ENCODE results near the gene RXRB.
"Not testable (repeated sequence)": the region's sequence is repeated elsewhere in the genome, so short reads cannot be mapped to it uniquely, and the experiment has no call there.

The RXRB gene

GRCh38 chr6:33200219-33201146 is at the start of gene RXRB, which contains the start of gene SLC39A7:
Gene RXRB (minus strand): TSS chr6:33200665. CDS start chr6:33200476, 189 bp downstream.
Gene SLC39A7 (plus strand): TSS chr6:33200867. CDS start chr6:33201246, 379 bp downstream.
- peak; percentile 98 for DNase-seq

- no peak for DNase-seq
Measured at GRCh38 chr6:33249732-33250630, 49.5 kb upstream of the RXRB start.

GRCh38 chr6:33248932-33249731 is 48.7 kb upstream of the RXRB start:
- peak; percentile 92 for DNase-seq

GRCh38 chr6:33248643-33248931 is 48.1 kb upstream of the RXRB start:
- no peak for DNase-seq

DNA sequence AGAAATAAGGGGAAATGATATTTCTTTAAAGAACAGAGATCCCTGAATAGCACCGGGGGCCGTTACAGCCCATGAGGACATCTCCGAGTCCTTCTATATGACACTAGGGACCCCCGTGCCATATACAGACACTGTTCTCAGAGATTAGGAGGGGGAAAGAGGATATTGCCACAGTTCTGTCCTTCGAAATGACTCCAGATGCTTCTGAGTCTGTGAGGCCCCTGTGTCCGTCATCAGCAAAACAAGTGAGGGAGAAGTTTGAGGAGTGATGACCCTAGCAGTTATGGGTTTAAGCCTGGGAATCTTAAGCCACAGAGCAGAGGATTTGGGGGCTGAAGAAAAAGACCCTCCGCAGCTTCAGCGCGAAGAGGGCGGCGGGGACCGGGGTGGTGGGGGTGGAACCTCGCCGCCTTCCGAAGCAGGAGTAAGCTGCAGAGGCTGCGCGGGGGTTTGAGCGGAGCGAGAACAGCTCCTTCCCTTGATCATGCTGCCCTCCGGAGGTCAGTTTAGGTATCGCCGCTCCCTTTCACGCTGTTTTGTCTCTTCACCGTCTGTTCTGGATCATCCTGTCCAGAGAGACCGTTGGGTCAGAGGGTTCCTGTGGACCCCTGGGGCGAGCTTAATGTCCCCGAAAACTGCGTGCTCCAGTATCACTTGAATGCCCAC is 47.6 kb upstream of the RXRB start:
- DNase-seq, result peak; percentile 93

GRCh38 chr6:33243476-33243875 is 43.0 kb upstream of the RXRB start:
- DNase-seq, result no peak

GRCh38 chr6:33241968-33242367 is 41.5 kb upstream of the RXRB start:
- DNase-seq, result no peak

- no peak for DNase-seq
Measured at GRCh38 chr6:33237741-33238140, 37.3 kb upstream of the RXRB start.

DNA sequence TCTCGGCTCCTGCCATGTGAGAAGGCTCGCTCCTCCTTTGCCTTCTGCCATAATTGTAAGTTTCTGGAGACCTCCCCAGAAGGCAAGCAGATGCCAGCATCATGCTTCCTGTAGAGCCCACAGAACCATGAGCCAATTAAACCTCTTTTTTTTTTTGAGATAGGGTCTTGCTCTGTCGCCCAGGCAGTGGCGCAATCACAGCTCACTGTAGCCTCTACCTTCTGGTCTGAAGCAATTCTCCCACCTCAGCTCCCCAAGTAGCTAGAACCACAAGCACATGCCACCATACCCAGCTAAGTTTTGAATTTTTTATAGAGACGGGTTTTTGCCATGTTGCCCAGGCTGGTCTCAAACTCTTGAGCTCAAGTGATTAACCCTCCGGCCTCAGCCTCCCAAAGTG is 36.4 kb upstream of the RXRB start:
- no peak for DNase-seq

GRCh38 chr6:33236328-33236727 is 35.9 kb upstream of the RXRB start:
- no peak for DNase-seq

- DNase-seq, result no peak
Measured at GRCh38 chr6:33235221-33235634, 34.8 kb upstream of the RXRB start.

GRCh38 chr6:33226503-33227120 is 26.1 kb upstream of the RXRB start:
- DNase-seq, result not testable (repeated sequence)

- no peak for DNase-seq
Measured at GRCh38 chr6:33217681-33218080, 17.2 kb upstream of the RXRB start.

- no peak for DNase-seq
Measured at GRCh38 chr6:33217246-33217645, 16.8 kb upstream of the RXRB start.

DNA sequence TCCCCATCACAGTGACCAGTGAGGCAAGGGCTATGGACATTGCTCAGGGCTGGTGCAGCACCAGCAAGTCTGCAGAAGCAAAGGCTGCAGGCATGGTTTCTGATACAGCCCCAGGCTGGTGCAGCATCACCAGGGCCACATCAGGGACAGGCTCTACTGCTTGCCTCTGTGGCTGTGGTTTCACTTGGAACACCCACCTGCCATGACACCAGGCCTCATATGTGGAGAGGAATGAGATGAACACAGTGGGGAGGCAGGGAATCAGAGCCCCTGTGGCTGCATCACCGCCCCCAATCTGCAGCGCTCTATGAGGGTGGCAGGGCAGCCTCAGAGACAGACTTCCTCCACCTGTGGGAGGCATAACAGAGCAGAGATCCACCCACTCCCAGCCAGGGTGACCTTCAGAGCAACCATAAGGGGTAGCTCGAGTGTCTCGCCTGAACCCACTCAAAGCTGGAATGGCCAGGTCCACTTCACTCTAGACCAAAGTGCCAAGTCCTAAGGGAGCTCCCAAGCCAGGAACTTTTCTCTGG is 15.7 kb upstream of the RXRB start:
- DNase-seq, result no peak

DNA sequence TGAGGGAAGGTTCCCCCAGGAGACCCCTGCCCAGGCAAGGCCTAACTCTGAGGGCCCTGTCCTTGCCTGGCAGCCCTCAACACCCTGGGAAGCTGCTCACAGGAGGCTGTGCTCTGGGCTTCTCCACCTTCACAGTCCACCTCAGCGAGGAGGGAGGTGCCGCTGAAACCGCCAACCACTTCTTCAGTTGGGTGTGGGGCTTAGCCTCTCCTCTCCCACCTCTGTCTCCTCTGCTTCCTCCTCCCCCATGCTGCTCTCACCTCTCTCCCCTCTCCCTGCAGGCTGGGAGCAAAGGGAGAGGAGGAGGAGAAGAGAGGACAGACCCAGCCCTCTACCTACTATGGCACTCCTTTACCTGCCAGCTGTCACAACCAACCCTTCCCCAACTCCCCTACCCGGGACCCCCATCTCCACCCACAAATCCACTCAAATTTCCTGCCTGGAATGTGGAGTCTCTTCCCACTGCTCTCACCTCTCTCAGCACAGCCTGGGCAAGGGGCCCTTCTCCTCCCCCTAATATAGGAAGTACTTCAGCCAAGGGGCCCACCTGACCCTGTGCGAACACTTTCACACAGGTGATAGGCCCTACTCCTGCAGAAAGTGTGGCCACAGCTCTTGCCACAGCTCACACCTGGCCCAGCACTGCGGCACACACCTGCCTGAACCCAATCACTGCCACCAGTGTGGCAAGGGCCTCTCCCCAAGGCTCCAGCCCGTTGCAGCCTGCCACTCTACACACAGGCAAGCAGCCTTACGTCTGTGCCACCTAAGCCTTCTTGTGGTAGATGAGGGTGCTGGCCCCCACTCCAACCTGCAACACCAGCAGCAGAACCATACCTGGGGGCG is 15.0 kb upstream of the RXRB start:
- no peak for DNase-seq

- no peak for DNase-seq
Measured at GRCh38 chr6:33213989-33214335, 13.5 kb upstream of the RXRB start.

DNA sequence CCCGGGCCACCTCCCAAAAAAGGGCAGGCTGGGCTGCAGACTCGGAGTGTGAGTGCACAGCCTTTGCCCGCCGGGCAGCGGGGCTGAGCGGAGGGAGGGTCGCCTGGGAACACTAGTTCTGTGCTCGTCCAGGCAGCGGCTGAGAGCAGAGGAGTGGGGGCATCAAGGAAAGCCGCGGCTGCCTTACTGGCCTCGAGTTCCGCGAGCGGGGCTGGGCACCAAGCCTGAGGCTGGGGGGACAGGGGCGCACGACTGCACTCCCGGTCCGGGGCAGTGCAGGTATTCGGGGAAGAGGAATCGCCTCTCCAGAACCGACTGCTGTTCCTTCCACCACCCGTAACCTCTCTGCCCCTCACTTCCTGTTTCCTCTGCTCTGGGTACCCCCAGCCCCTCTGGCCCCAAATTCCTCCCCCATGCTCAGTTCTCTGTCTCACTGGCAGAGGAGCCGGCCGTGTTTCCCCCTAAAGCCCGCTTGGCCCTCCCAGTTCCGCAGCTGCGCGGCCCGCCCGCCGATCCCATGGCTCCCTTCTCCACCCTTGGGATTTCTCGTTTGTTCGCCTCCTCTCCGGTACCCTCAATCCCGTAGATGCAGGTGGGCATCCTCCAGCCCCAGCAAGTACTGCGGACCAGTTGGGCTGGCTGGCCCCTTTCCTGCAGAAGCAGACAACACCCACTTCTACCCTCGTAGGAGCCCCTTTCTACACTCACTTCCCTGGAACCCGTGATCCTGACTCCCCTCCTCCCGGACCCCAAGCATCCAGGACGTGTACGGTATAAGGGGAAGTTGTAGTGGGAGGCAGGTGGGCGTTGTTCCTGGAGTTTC is 12.9 kb upstream of the RXRB start:
- DNase-seq, result peak; percentile 22

DNA sequence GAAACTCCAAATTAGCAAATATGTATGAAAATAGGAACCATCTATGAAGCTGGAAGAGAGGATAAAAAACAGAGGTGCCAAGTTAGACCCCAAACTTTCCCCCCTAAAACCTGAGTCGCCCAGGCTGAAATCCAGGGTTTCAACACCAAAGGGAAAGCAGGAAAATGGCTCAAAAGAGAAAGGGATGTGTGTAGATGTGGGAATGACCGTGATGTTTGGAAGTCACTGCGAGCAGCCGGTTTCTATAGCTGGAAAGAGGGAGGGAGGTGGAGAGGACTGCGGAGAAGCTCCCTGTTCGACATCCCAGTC is 12.3 kb upstream of the RXRB start:
- DNase-seq, result no peak
